ENCODE results near the gene KHDRBS2.

KHDRBS2 gene

GRCh38 chr6:62009445-62009844 is 276.6 kb downstream of the KHDRBS2 start:
- no peak for DNase-seq

- DNase-seq, result no peak
Observed at GRCh38 chr6:61989616-61990015, 296.4 kb downstream of the KHDRBS2 start.

GRCh38 chr6:61980622-61981021 is 305.4 kb downstream of the KHDRBS2 start:
- DNase-seq, result no peak

DNA sequence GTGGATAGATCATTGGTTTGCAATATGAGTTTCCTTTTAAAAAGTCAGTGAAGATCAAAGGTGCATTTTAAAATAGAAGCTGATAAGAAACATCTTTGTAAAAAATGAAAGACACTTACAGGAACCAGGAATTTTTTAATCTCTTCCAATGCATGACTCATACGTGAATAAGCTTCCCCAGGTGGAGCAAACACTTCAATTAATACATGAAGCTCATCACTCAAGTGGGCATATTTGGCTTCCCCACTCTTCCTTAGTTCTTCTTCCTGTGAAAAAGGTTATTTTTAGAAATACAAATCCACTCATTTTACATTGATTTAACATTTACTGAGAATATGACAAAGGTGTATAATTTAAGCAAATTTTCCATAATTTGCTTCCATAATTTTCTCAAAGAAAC is 308.1 kb downstream of the KHDRBS2 start:
- peak; percentile 94 for DNase-seq

DNA sequence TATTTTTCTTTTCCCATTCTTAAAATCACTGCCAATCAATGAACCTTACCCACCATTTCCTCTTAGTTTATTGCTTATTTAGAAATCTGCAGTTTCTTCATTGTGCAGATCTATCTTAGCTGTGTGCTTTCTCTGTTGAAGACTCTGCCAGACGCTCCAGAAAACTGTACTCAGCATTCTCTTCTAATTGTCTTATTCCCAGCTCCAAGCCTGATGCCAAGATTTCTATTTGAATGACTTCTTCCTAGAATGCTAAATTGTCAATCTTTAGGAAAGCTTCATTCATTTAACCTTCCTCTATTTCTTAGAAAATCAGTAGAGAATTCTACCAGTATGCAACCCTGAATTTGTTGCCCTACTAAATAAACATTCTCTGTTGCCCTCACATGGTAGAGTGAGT is 308.9 kb downstream of the KHDRBS2 start:
- DNase-seq, result no peak

DNA sequence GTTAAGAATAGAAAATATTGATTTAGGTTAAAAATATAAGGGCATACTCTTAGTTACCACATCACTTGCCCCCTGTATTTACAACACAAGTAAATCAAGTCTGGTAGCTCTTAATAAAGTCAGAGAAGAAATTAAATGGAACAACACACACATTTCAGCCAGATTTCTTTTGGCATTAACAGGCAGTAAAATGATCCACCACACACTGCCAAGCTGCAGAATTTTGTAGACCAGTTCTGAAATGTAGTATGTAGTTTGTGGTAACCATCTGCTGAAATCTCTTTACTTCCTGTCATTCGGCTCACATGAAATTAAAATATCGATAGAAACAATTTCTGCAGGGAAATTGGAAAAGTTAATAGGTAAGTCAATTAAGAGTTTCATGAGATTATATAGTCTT is 326.8 kb downstream of the KHDRBS2 start:
- DNase-seq, result no peak

DNA sequence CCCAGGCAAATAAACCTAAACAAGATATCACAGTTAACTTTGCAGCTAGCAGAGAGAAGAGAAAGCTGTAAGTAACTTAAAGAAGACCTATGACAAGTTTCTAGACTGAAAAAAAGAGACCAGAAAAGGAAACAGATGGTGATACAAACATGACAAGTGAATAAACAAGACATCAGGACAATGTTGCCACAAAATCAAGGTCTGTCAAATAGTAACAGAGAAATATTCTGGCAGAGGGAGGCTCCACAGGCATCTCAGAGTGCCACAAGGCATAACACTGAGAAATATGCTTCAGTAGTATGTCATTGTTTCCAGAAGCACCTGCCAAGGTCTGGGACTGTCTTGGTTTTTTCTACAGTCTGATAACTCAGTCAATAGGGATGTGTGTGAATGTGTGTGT is 332.2 kb downstream of the KHDRBS2 start:
- DNase-seq, result no peak

- DNase-seq, result no peak
Observed at GRCh38 chr6:61951586-61951985, 334.4 kb downstream of the KHDRBS2 start.

GRCh38 chr6:61950811-61951210 is 335.2 kb downstream of the KHDRBS2 start:
- DNase-seq, result no peak

DNA sequence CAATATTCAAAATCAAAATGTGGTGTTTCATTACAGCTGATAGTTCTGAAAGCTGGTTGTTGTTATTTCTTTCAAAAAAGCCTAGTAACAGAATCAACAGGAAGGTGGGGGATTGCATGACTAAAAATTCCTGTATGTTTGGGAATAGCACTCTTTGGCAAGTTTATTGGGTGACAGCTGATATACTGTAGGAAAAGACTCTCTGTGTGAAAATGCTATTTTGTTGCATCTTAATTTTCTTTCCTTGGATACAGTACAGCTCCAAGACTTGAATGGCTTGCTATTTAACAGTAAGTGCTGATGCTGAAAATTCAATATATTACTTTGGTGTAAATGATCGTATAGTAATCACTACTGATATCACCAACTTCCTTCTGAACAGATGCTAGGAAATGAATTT is 336.1 kb downstream of the KHDRBS2 start:
- DNase-seq, result no peak

GRCh38 chr6:61949161-61949560 is 336.9 kb downstream of the KHDRBS2 start:
- DNase-seq, result no peak

DNA sequence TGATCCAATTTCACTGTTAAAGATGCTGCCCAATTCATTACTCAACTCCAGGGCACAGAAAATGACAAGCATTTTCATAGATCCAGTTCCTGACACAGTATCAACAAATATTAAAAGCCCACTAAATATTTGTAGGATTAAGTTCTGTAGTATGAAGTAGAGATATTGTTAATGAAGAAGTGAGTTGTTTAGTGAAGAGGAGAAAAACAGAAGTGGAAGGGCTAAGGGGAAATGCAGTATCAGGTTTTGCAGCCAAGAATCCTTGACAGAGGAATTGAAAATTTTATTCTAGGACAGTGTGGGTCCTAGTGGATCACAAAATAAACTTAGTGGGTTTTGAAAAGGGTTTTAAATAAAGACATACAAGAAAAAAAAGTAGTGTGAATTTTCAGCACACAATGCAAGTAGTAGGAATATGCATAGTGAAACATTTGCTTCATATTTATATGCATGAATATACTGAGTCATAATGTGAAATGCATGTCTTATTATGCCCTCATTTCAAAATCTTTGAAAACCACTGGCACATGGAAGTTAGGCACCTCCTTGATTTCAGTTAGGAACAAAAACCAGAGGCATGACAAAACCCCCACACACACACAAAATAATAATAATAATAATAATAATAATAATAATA is 338.6 kb downstream of the KHDRBS2 start:
- DNase-seq, result no peak

DNA sequence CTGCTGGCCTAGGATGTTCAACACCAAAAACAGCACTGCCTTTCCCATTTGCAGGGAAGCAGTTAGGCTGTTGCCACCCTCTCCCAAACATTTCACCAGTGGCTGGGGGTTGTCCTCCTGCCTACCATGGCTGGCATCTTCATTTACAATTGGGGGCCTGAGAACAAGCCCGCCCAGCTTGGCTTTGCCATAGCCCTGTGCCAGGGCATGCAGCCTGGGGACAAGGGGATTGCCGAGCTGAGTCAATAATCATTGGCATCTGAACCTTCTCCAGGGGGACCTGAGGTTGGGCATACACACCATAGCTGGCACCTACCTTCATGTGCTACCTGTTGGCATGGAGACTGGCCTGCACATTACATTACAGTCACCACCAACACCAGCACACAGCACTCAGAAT is 345.1 kb downstream of the KHDRBS2 start:
- no peak for DNase-seq

- DNase-seq, result no peak
Observed at GRCh38 chr6:61935242-61935846, 350.7 kb downstream of the KHDRBS2 start.

DNA sequence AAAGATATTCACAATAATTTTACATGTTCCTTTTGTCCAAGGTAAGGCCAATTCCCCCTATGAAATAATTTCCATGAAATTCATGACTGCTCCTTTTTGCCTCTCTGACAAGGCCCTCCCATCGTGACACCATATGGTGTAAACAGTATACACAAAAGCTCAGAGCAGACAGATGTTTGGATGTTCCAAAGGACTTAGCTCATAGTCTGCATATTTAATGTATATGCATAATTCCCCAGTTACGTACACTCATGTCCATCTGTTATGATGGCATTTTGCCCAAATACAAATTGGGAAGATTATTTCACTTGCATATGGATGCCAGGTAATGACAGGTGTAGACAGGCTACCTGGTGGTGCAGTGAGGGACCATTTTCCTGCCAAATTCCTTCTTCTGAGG is 376.5 kb downstream of the KHDRBS2 start:
- DNase-seq, result no peak

- DNase-seq, result no peak
Observed at GRCh38 chr6:61901748-61902147, 384.3 kb downstream of the KHDRBS2 start.

DNA sequence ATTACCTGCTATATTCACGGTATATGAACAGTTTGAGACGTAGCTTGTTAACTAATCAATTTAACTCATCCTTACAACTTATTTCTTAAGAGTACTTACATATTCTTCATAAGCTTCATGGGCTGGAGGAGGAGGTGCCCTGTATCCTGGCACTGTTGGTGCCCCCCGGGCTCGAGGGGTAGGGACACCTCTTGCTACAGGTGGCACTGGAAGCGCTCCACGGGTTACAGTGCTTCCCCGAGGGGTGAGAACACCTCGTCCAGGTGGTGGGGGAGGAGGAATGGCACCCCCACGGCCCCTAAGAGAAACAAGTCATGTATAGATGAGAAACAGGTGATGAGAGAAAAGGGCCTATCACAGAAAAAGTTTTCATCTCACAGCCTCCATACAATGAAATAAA is 391.5 kb downstream of the KHDRBS2 start:
- no peak for DNase-seq

GRCh38 chr6:61887423-61887822 is 398.6 kb downstream of the KHDRBS2 start:
- no peak for DNase-seq

- DNase-seq, result peak; percentile 58
Observed at GRCh38 chr6:61886608-61887259, 399.3 kb downstream of the KHDRBS2 start.

- no peak for DNase-seq
Observed at GRCh38 chr6:61869632-61870400, 416.2 kb downstream of the KHDRBS2 start.

DNA sequence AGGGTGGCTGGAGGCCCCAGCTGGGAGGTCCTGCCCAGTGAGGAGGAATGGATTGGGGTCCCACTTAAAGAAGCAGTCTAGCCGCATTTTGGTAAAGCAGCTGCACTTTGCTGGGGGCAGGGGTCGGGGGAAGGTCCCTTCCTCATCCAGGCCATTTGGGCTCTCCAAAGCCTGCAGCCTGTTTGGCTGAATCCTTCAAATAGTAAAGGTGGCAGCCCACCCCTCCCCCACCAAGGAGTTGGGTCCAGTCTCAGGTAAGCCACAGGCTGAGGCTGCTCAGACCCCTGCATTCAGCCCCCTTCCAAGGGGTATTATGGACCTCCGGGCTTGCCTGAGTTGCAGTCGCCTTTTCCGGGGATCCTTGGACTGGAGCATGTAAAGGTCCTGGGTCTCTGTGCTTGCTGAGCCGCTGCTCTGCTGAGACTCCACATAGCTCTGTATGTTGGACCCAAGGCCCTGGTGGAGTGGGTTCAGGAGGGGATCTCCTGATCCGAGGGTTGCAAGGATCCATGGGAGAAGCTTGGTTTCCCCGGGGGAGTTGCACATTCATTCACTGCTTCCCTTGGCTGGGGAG is 417.4 kb downstream of the KHDRBS2 start:
- DNase-seq, result no peak

- no peak for DNase-seq
Observed at GRCh38 chr6:61867635-61868034, 418.4 kb downstream of the KHDRBS2 start.

GRCh38 chr6:61857541-61857940 is 428.5 kb downstream of the KHDRBS2 start:
- DNase-seq, result no peak

All from DMS53 (cell line).